ENCODE measurements around the gene PCDHGB4.
"Not testable (repeated sequence)": the region's sequence is repeated elsewhere in the genome, so short reads cannot be mapped to it uniquely, and the experiment has no call there.

Gene PCDHGB4

DNA sequence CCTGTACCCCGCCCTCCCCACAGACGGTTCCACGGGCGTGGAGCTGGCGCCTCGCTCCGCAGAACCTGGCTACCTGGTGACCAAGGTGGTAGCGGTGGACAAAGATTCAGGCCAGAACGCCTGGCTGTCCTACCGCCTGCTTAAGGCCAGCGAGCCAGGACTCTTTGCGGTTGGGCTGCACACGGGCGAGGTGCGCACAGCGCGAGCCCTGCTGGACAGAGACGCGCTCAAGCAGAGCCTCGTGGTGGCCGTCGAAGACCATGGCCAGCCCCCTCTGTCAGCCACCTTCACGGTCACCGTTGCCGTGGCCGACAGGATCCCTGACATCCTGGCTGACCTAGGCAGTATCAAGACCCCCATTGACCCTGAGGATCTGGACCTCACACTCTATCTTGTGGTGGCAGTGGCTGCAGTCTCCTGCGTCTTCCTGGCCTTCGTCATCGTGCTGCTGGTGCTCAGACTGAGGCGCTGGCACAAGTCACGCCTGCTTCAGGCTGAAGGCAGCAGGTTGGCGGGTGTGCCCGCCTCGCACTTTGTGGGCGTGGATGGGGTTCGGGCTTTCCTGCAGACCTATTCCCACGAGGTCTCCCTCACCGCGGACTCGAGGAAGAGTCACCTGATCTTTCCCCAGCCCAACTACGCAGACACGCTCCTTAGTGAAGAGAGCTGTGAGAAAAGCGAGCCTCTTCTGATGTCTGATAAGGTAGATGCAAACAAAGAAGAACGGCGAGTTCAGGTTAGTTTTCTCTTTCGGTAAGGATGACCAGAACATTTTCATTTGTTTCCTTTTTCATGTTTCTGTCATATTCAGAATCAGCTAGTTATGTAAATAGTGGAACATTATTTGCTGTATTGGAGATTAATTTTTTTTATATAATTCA is 21.2 kb upstream of the PCDHGB4 start:
- no peak for DNase-seq (ENCODE audit: low spot score)

DNA sequence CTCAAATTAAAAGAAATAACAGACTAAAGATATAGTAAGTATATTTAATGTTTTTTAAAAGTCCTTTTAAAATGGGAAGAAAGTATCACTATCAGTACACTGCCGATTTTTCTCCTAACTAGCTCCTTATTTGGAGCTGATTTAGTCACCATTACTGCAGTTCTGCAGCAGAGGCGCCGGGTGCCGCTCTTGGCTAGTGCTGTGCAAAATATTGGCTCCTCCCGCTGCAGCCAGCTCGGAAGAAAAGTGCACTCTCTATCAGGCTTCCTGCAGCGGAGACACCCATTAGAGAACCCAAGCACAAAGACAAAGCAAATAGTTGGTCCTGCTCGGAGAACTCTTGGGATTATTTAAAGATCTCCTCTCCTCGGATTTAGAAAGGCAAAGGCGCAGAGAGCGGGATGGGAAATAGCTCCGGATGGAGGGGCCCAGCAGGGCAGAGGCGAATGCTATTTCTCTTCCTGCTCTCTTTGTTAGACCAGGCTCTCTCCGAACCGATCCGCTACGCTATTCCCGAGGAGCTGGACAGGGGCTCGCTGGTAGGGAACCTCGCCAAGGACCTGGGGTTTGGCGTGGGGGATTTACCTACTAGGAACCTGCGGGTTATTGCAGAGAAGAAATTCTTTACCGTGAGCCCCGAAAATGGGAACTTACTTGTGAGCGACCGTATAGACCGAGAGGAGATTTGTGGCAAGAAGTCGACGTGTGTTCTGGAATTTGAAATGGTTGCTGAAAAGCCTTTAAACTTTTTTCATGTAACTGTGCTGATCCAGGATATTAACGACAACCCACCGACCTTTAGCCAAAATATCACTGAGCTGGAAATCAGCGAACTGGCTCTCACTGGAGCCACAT is 17.3 kb upstream of the PCDHGB4 start, which contains the start of gene PCDHGB3:
Gene PCDHGB3 (plus strand): TSS at position 249 of the 855 bp plus-strand sequence. CDS start 153 bp downstream, at position 402.
- DNase-seq (ENCODE audit: low spot score): no peak

DNA sequence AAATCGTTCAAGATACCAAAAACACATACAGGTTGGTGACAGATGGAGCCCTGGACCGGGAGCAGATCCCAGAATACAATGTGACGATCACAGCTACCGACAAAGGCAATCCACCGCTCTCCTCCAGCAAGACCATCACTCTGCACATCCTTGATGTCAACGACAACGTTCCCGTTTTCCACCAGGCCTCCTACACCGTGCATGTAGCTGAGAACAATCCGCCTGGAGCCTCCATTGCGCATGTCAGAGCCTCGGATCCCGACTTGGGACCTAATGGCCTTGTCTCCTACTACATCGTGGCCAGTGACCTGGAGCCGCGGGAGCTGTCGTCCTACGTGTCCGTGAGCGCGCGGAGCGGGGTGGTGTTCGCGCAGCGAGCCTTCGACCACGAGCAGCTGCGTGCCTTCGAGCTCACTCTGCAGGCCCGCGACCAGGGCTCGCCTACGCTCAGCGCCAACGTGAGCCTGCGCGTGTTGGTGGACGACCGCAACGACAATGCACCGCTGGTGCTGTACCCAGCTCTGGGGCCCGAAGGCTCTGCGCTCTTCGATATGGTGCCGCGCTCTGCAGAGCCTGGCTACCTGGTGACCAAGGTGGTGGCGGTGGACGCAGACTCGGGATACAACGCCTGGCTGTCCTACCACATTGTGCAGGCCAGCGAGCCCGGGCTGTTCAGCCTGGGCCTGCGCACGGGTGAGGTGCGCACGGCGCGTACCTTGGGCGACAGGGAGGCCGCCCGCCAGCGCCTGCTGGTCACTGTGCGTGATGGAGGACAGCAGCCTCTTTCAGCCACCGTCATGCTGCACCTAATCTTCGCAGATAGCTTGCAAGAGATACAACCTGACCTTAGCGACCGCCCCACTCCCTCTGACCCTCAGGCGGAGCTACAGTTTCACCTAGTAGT is 15.7 kb upstream of the PCDHGB4 start:
- DNase-seq (ENCODE audit: low spot score): no peak

DNA sequence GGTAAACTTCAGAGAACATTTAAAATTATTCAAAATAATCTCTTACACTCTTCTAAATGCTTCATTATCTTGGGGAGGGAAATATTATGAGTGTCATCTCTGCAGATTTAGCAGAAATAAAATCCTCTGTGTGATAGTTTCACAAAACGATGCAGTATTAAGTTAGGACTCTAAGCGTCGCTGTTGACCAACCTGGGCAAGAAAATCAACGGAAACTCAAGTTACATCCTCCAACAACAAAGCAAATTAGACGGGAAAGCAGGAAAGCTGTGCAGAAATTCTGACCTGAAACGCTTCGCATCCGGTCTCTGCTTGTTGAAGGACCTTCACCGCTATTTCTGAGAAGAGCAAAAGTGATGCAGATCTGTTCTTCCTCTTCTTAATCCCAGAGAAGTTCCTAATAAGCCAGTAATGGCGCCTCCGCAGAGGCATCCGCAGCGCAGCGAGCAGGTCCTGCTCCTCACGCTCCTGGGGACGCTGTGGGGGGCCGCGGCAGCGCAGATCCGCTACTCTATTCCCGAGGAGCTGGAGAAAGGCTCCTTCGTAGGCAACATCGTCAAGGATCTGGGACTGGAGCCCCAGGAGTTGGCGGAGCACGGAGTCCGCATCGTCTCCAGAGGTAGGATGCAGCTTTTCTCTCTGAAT is 13.7 kb upstream of the PCDHGB4 start, which contains the start of gene PCDHGA6:
Gene PCDHGA6 (plus strand): TSS at position 219 of the 645 bp plus-strand sequence. CDS start 193 bp downstream, at position 412.
- DNase-seq (ENCODE audit: low spot score): no peak

DNA sequence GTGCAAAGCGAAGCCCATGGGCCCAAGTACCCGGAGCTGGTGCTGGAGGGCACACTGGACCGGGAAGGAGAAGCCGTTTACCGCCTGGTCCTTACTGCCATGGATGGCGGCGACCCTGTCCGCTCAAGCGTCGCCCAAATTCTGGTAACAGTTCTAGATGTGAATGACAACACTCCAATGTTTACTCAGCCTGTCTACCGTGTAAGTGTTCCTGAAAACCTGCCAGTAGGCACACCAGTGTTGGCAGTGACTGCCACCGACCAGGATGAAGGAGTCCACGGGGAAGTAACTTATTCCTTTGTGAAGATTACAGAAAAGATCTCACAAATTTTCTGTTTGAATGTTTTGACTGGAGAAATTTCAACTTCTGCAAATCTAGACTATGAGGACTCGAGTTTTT is 12.9 kb upstream of the PCDHGB4 start:
- DNase-seq (ENCODE audit: low spot score): no peak

DNA sequence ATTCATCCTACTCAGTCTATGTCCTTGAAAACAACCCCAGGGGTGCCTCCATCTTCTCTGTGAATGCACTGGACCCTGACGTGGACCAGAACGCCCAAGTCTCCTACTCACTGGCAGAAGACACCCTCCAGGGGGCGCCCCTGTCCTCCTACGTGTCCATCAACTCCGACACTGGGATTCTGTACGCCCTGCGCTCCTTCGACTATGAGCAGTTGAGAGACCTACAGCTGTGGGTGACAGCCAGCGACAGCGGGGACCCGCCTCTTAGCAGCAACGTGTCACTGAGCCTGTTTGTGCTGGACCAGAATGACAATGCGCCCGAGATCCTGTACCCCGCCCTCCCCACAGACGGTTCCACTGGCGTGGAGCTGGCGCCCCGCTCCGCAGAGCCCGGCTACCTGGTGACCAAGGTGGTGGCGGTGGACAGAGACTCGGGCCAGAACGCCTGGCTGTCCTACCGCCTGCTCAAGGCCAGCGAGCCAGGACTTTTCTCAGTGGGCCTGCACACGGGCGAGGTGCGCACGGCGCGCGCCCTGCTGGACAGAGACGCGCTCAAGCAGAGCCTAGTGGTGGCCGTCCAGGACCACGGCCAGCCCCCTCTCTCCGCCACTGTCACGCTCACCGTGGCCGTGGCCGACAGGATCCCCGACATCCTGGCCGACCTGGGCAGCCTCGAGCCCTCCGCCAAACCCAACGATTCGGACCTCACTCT is 11.9 kb upstream of the PCDHGB4 start:
- not testable (repeated sequence) for DNase-seq (ENCODE audit: low spot score)

DNA sequence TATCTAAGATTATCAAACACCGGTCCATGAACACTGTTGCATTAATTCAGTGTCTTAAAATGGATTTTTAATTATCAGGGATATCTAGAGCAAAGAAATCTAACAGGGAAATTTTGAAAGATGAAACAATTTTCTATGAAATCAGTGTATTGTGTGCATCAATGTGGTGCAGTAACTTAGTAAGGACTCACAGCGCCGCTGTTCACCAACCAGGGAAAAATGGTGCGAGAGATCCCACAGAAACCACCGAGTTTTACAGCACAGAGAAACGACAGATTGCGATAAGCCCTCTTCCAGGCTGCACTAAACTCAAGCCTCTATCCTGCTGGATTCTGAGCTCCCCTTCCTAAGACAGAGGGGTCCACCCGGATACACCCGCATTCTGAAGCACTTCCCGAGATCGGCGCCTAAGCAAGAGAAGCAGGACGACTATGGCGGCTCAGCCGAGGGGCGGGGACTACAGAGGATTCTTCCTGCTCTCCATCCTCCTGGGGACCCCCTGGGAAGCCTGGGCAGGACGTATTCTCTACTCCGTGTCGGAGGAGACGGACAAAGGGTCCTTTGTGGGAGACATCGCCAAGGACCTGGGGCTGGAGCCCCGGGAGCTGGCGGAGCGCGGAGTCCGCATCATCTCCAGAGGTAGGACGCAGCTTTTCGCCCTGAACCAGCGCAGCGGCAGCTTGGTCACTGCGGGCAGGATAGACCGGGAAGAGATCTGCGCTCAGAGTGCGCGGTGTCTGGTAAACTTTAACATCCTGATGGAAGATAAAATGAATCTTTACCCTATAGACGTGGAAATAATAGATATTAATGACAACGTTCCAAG is 4.8 kb upstream of the PCDHGB4 start, which contains the start of gene PCDHGA7:
Gene PCDHGA7 (plus strand): TSS at position 274 of the 826 bp plus-strand sequence. CDS start 158 bp downstream, at position 432.
- no peak for DNase-seq (ENCODE audit: low spot score)

DNA sequence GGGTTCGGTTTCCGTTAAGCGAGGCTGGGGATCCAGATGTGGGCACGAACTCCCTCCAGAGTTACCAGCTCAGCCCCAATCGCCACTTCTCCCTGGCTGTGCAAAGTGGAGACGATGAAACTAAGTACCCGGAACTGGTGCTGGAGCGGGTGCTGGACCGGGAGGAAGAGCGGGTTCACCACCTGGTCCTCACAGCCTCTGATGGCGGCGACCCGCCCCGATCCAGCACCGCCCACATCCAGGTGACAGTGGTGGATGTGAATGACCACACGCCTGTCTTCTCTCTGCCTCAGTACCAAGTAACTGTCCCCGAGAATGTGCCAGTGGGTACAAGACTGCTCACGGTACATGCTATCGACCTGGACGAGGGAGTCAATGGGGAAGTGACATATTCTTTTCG is 4.2 kb upstream of the PCDHGB4 start:
- no peak for DNase-seq (ENCODE audit: low spot score)

DNA sequence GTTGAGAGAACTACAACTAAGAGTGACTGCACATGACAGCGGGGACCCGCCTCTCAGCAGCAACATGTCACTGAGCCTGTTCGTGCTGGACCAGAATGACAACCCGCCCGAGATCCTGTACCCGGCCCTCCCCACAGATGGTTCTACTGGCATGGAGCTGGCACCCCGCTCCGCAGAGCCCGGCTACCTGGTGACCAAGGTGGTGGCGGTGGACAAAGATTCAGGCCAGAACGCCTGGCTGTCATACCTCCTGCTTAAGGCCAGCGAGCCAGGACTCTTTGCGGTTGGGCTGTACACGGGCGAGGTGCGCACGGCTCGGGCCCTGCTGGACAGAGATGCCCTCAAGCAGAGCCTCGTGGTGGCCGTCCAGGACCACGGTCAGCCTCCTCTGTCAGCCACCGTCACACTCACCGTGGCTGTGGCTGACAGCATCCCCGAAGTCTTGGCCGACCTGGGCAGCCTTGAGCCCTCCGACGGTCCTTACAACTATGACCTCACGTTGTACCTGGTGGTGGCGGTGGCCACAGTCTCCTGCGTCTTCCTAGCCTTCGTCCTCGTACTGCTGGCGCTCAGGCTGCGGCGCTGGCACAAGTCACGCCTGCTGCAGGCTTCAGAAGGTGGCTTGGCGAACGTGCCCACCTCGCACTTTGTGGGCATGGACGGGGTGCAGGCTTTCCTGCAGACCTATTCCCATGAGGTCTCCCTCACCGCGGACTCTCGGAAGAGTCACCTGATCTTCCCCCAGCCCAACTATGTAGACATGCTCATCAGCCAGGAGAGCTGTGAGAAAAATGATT is 2.8 kb upstream of the PCDHGB4 start:
- no peak for DNase-seq (ENCODE audit: low spot score)

DNA sequence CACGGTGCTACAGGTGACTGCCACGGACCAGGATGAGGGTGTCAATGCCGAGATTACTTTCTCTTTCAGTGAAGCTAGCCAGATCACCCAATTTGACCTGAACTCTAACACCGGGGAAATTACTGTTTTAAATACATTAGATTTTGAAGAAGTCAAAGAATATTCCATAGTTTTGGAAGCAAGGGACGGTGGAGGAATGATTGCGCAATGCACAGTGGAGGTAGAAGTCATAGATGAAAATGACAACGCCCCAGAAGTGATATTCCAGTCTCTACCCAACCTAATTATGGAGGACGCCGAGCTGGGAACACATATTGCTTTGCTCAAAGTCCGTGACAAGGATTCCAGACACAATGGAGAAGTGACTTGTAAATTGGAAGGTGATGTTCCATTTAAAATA is 1.2 kb downstream of the PCDHGB4 start:
- no peak for DNase-seq (ENCODE audit: low spot score)

DNA sequence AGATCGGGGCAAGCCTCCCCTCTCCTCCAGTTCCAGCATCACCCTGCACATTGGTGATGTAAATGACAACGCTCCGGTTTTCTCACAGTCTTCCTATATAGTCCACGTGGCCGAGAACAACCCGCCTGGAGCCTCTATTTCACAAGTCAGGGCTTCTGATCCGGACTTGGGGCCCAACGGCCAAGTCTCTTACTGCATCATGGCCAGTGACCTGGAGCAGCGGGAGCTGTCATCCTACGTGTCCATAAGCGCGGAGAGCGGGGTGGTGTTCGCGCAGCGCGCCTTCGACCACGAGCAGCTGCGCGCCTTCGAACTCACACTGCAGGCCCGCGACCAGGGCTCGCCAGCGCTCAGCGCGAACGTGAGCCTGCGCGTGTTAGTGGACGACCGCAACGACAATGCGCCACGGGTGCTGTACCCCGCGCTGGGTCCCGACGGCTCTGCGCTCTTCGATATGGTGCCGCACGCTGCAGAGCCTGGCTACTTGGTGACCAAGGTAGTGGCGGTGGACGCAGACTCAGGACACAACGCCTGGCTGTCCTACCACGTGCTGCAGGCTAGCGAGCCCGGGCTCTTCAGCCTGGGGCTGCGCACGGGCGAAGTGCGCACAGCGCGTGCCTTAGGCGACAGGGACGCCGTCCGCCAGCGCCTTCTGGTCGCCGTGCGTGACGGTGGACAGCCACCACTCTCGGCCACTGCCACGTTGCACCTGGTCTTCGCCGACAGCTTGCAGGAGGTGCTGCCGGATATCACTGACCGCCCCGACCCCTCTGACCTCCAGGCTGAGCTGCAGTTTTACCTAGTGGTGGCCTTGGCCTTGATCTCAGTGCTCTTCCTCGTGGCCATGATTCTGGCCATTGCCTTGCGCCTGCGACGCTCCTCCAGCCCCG is 1.9 kb downstream of the PCDHGB4 start:
- no peak for DNase-seq (ENCODE audit: low spot score)

DNA sequence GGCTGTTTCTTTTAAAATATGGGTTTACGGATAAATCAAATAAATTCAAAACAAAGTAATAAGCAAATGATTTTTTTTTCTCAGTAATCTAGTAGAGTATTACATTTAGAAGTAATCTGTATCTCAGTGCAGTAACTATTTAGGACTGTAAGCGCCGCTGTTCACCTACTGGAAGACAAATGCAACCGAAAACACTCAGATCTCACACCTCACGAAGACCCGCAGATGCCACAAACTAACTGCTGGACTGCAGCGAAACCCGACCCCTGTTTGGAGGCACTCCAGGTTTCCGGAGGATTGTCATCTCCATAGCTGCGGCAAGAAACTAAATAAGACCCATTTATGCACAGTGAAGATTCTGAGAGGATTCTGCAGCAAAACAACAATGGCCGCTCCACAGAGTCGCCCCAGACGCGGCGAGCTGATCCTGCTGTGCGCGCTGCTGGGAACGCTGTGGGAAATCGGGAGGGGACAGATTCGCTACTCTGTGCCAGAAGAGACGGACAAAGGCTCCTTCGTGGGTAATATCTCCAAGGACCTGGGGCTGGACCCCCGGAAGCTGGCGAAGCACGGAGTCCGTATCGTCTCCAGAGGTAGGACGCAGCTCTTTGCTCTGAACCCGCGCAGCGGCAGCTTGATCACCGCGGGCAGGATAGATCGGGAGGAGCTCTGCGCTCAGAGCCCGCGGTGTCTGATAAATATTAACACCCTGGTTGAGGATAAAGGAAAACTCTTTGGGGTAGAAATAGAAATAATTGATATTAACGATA is 5.1 kb downstream of the PCDHGB4 start, which contains the start of gene PCDHGA8:
Gene PCDHGA8 (plus strand): TSS at position 205 of the 770 bp plus-strand sequence. CDS start 181 bp downstream, at position 386.
- DNase-seq (ENCODE audit: low spot score): no peak

DNA sequence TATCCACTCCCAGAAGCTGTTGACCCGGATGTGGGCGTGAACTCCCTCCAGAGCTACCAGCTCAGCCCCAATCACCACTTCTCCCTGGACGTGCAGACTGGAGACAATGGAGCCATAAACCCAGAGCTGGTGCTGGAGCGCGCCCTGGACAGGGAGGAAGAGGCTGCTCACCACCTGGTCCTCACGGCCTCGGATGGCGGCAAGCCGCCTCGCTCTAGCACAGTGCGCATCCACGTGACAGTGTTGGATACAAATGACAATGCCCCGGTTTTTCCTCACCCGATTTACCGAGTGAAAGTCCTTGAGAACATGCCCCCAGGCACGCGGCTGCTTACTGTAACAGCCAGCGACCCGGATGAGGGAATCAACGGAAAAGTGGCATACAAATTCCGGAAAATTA is 5.8 kb downstream of the PCDHGB4 start:
- no peak for DNase-seq (ENCODE audit: low spot score)

DNA sequence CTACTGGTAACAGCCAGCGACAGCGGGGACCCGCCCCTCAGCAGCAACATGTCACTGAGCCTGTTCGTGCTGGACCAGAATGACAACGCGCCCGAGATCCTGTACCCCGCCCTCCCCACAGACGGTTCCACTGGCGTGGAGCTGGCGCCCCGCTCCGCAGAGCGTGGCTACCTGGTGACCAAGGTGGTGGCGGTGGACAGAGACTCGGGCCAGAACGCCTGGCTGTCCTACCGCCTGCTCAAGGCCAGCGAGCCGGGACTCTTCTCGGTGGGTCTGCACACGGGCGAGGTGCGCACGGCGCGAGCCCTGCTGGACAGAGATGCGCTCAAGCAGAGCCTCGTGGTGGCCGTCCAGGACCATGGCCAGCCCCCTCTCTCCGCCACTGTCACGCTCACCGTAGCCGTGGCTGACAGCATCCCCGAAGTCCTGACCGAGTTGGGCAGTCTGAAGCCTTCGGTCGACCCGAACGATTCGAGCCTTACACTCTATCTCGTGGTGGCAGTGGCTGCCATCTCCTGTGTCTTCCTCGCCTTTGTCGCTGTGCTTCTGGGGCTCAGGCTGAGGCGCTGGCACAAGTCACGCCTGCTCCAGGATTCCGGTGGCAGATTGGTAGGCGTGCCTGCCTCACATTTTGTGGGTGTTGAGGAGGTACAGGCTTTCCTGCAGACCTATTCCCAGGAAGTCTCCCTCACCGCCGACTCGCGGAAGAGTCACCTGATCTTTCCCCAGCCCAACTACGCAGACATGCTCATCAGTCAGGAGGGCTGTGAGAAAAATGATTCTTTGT is 7.1 kb downstream of the PCDHGB4 start:
- DNase-seq (ENCODE audit: low spot score): not testable (repeated sequence)

DNA sequence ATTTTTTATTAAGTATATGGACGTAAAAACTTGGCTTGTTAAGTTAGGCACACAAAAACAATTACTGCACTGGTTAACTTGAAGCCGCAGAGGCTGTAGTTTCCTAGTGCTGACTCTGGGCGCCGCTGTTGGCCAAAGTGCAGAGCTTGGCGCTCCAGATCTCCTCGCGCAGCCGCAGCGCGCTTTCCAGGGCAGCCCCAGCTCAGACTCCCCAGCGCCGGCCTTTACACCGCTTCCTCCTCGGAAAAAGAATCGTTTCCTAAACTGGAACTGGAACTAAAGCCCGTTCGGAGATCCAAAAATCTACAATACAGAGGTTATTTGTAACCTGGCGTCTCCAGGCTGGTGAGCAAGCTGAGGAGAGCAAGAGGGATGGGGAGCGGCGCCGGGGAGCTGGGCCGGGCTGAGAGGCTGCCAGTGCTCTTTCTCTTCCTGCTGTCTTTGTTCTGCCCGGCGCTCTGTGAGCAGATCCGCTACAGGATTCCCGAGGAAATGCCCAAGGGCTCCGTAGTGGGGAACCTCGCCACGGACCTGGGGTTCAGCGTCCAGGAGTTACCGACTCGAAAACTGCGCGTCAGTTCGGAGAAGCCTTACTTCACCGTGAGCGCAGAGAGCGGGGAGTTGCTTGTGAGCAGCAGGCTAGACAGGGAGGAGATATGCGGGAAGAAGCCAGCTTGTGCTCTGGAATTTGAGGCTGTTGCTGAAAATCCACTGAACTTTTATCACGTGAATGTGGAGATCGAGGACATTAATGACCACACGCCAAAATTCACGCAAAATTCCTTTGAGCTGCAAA is 10.5 kb downstream of the PCDHGB4 start, which contains the start of gene PCDHGB5:
Gene PCDHGB5 (plus strand): TSS at position 192 of the 796 bp plus-strand sequence. CDS start 181 bp downstream, at position 373.
- DNase-seq (ENCODE audit: low spot score): not testable (repeated sequence)

All from pons (tissue), 1 donor.